ENCODE measurements around the gene GTF2IRD1. TPM values are rescaled to one million over a fixed set of nuclear protein-coding genes. Genes with fewer than 3 reads are reported as not detected.

The GTF2IRD1 gene
- total and polyA plus RNA-seq, 5 donors from 2014 or later, result 0.16 to 2.4 TPM; not detected in 3

DNA sequence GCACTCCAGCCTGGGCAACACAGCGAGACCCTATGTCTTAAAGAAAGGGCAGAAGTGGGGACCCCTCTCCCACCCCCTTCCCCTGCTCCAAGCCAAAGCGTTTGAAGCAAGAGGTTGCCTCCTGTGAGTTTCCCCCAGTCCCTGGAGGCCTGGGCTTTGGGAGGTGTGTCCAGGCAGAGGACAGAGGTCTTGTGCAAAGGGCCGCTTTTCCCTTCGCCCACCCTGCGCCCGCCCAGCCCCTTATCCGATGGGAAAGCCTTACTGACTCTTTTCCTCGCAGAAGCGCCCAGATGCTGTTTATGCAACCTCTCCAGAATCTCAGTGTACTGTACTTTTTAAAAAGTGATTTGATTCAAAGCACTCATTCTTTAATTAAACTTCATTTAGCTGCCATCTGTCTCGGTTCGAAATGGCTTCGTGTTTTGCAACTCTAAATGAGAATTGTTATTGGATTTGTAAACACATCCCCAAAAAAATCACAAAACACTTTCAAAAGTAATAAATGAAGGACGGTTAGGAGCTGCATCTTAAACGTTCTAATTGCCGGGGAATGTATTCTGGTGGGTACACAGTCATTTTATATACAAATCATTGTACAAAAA is 153.3 kb downstream of the GTF2IRD1 start:
- Mint-ChIP-seq H3K27me3 (no peaks in the 10 kb centered on the region), H3K4me3 (peak overlapping the region in 3 of 4 donors; percentile 57 to 78 (median 66)), H3K4me1 (peaks cover 0 to 21% (median 6%) of the 10 kb centered on the region in 4 donors), H3K27ac (peak overlapping the region in 1 of 3 donors; percentile 20), H3K9me3 (no peaks in the 10 kb centered on the region), H3K36me3 (no peaks in the 10 kb centered on the region)
- ATAC-seq (ENCODE audit: low read depth in 2 of 2), result no peak
- Histone ChIP-seq H3K4me3 (ENCODE audit: low read depth, low read length) (no peak overlapping the region), H3K27me3 (ENCODE audit: control insufficient read depth, insufficient read depth, low read length) (no peaks in the 10 kb centered on the region), H3K9me3 (ENCODE audit: control insufficient read depth in 2 of 2, low read length in 2 of 2) (no peaks in the 10 kb centered on the region), H3K36me3 (ENCODE audit: control insufficient read depth, insufficient read depth, low read length) (no peaks in the 10 kb centered on the region), H3K27ac (ENCODE audit: insufficient read depth, low read length, poor library complexity, severe bottlenecking) (no peak overlapping the region), H3K4me1 (ENCODE audit: control insufficient read depth, insufficient read depth, low read length, poor library complexity, severe bottlenecking) (peaks cover 16% of the 10 kb centered on the region)
- DNase-seq, result no peak

DNA sequence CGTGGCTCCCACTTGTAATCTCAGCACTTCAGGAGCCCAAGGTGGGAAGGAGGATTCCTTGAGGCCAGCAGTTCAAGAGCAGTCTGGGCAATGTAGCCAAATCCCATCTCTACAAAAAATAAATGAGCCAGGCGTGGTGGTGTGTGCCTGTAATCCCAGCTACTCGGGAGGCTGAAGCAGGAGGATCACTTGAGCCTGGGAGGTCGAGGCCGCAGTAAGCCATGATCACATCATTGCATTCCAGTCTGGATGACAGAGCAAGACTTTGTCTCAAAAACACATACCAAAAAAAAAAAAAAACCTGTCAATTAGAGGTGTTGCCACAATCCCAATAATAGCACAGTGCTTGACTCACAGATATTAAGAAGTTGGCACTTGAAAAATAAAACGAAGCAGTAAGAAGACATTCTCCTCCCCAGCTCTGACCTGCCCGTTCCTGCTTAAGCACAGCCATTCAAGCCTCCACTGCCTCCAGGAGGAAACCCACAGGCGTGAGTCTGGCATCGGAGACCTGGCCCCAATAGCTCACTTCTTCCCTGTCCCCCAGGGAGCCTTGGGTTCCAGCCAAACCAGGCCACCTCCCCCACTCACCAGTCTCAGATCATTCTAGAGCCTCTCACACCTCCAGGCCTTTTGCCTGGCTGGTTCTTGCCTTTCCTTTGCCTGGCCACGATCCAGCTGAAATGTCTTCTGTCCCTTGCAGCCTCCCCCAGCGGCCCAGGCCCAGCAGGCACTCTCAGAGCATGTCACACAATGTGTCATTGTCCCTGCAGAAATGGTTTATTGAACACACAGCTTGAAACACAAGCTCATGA is 158.5 kb downstream of the GTF2IRD1 start:
- H3K36me3 Mint-ChIP-seq, result no peaks in the 10 kb centered on the region
- no peak for DNase-seq
- Histone ChIP-seq H3K4me3 (ENCODE audit: low read depth, low read length) (no peak overlapping the region), H3K27me3 (ENCODE audit: control insufficient read depth, insufficient read depth, low read length) (no peaks in the 10 kb centered on the region), H3K9me3 (ENCODE audit: control insufficient read depth in 2 of 2, low read length in 2 of 2) (no peaks in the 10 kb centered on the region), H3K27ac (ENCODE audit: insufficient read depth, low read length, poor library complexity, severe bottlenecking) (no peak overlapping the region), H3K36me3 (ENCODE audit: control insufficient read depth, insufficient read depth, low read length) (no peaks in the 10 kb centered on the region), H3K4me1 (ENCODE audit: control insufficient read depth, insufficient read depth, low read length, poor library complexity, severe bottlenecking) (peaks cover 4% of the 10 kb centered on the region)
- H3K9me3 Mint-ChIP-seq, result no peaks in the 10 kb centered on the region
- H3K4me1 Mint-ChIP-seq, result peaks cover 3 to 19% (median 9%) of the 10 kb centered on the region in 4 donors
- no peak overlapping the region for H3K27ac Mint-ChIP-seq
- no peaks in the 10 kb centered on the region for H3K27me3 Mint-ChIP-seq
- no peak overlapping the region for H3K4me3 Mint-ChIP-seq
- no peak for ATAC-seq (ENCODE audit: low read depth in 2 of 2)

DNA sequence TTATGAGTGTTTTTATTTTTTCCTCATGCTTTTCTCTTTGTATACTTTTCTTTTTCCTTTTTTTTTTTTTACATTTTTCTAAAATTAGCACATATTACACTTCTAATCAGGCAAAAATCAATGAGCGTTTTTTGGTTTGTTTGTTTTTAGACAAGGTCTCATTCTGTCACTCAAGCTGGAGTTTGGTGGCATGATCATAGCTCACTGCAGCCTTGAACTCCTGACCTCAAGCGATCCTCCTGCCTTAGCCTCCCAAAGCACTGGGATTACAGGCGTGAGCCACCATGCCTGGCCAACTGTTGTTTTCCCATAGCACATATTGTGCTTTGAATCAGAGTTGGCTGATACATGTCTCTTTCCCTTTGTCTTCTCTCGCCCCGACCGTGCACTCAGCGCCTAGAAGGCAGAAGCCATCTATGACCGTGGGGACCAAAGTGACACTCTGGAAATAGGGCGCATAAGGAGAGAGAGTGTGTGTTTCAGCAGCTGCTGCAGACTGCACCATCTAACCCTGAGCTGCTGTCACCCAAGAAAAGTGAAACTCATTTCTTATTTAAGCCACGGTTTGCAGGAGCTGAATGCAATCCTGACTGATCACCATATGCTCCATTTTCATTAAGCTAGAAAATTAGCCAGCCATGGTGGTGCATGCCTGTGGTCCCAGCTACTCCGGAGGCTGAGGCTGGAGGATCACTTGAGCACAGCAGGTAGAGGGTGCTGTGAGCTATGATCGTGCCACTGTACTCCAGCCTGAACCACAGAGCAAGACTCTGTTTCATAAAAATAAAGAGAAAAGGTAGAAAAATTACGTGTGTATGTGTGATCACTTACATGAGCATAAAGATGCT is 162.5 kb downstream of the GTF2IRD1 start:
- Histone ChIP-seq H3K9me3 (ENCODE audit: control insufficient read depth in 2 of 2, low read length in 2 of 2) (no peaks in the 10 kb centered on the region), H3K4me1 (ENCODE audit: control insufficient read depth, insufficient read depth, low read length, poor library complexity, severe bottlenecking) (peaks cover 9% of the 10 kb centered on the region), H3K27me3 (ENCODE audit: control insufficient read depth, insufficient read depth, low read length) (no peaks in the 10 kb centered on the region), H3K4me3 (ENCODE audit: low read depth, low read length) (no peak overlapping the region), H3K36me3 (ENCODE audit: control insufficient read depth, insufficient read depth, low read length) (no peaks in the 10 kb centered on the region), H3K27ac (ENCODE audit: insufficient read depth, low read length, poor library complexity, severe bottlenecking) (no peak overlapping the region)
- no peaks in the 10 kb centered on the region for H3K27me3 Mint-ChIP-seq
- ATAC-seq (ENCODE audit: low read depth in 2 of 2), result no peak
- H3K4me3 Mint-ChIP-seq, result peak overlapping the region in 1 of 4 donors; percentile 47
- peaks cover 3 to 26% (median 10%) of the 10 kb centered on the region in 4 donors for H3K4me1 Mint-ChIP-seq
- no peaks in the 10 kb centered on the region for H3K9me3 Mint-ChIP-seq
- H3K27ac Mint-ChIP-seq, result peak overlapping the region in 1 of 3 donors; percentile 49
- H3K36me3 Mint-ChIP-seq, result no peaks in the 10 kb centered on the region
- DNase-seq, result peak in 1 of 3 donors; percentile 20

DNA sequence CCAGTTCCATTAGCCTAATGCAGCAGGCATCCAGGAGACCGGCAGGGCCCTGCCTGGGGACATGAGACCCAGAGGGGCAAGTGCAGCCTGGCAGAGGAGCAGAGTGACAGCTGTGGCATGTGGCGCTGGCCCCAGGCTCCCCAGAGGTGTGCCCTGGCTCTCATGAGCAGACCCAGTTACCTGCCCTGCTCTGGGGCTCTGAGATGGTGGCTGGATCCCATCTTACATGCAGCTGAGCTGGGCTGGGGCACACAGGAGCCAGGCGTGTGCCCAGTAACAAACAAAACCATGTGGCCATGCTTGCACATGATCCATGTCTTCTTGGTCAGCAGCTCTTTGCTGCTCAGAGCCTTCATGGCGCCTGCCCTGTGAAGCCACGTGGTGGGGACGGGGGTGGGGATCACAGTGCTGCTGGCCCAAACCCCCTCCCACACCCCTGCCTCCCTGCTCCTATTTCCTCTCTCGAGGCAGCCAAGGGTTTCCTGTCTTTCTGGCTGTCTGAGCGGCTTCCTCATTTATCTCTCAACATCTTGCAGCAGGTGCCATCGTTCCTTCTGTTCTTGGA is 163.6 kb downstream of the GTF2IRD1 start:
- Mint-ChIP-seq H3K9me3 (no peaks in the 10 kb centered on the region), H3K36me3 (no peaks in the 10 kb centered on the region), H3K27ac (peak overlapping the region in 2 of 3 donors; percentile 71 to 91), H3K4me3 (peak overlapping the region in 2 of 4 donors; percentile 77 to 83), H3K4me1 (peaks cover 3 to 26% (median 10%) of the 10 kb centered on the region in 4 donors), H3K27me3 (no peaks in the 10 kb centered on the region)
- H3K4me1 ChIP-seq (ENCODE audit: control insufficient read depth, insufficient read depth, low read length, poor library complexity, severe bottlenecking), result peaks cover 9% of the 10 kb centered on the region
- H3K36me3 ChIP-seq (ENCODE audit: control insufficient read depth, insufficient read depth, low read length), result no peaks in the 10 kb centered on the region
- ATAC-seq (ENCODE audit: low read depth in 2 of 2), result peak; percentile 45 to 53
- no peak overlapping the region for H3K27ac ChIP-seq (ENCODE audit: insufficient read depth, low read length, poor library complexity, severe bottlenecking)
- H3K4me3 ChIP-seq (ENCODE audit: low read depth, low read length), result no peak overlapping the region
- no peaks in the 10 kb centered on the region for H3K27me3 ChIP-seq (ENCODE audit: control insufficient read depth, insufficient read depth, low read length)
- H3K9me3 ChIP-seq (ENCODE audit: control insufficient read depth in 2 of 2, low read length in 2 of 2), result no peaks in the 10 kb centered on the region
- peak in 1 of 3 donors; percentile 41 for DNase-seq

DNA sequence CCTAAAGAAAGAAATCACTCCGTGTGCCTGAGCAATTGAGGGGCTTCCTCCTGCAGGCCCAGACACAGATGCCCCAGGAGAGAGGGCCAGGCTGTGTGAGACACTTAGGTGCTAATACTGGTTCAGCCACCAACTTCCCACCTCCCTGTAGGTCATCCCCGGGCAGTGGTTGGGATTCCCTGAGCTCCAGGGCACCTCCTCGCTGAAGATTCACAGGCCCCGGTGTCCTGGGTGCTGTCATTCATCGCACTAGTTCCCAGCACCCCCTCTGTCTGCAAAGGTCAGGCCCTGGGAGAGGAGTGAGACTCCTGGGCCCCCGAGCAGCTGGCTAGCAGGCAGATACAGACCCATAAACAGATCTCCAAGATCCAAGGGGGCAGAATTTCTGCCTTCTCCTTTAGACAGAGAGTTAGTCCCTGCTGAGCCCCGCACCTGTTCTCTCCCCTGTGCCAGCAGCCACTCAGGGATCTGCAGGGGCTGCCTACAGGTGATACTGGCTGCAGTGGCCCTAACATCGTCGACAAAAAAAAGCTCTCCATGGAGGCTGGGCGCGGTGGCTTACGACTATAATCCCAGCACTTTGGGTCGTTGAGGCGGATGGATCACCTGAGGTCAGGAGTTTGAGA is 165.6 kb downstream of the GTF2IRD1 start:
- DNase-seq (no peak), ATAC-seq (ENCODE audit: low read depth in 2 of 2) (no peak)
- Mint-ChIP-seq H3K27ac (no peak overlapping the region), H3K4me1 (peaks cover 3 to 26% (median 10%) of the 10 kb centered on the region in 4 donors), H3K27me3 (no peaks in the 10 kb centered on the region), H3K4me3 (no peak overlapping the region), H3K9me3 (no peaks in the 10 kb centered on the region), H3K36me3 (no peaks in the 10 kb centered on the region)
- Histone ChIP-seq H3K4me3 (ENCODE audit: low read depth, low read length) (no peak overlapping the region), H3K4me1 (ENCODE audit: control insufficient read depth, insufficient read depth, low read length, poor library complexity, severe bottlenecking) (peaks cover 9% of the 10 kb centered on the region), H3K27ac (ENCODE audit: insufficient read depth, low read length, poor library complexity, severe bottlenecking) (no peak overlapping the region), H3K9me3 (ENCODE audit: control insufficient read depth in 2 of 2, low read length in 2 of 2) (no peaks in the 10 kb centered on the region), H3K27me3 (ENCODE audit: control insufficient read depth, insufficient read depth, low read length) (no peaks in the 10 kb centered on the region), H3K36me3 (ENCODE audit: control insufficient read depth, insufficient read depth, low read length) (no peaks in the 10 kb centered on the region)

DNA sequence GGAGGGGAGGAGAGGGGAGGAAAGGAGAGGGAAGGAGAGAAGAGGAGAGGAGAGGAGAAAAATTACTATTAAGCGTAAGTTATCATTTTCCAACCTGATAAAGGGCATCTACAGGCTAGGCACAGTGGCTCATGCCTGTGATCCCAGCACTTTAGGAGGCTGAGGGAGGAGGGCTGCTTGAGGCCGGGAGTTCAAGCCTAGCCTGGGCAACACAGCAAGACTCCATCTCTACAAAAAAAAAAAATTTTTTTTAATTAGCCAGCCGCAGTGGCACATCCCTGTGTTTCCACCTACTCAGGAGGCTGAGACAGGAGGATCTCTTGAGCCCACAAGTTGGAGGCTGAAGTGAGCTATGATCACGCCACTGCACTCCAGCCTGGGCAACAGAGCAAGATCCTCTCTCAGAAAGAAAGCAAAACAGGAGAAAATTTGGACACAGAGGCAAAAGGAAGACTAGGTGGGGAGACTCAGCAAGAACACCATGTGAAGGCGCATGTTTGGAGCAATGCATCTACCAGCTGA is 168.6 kb downstream of the GTF2IRD1 start:
- Mint-ChIP-seq H3K9me3 (no peaks in the 10 kb centered on the region), H3K4me3 (no peak overlapping the region), H3K36me3 (no peaks in the 10 kb centered on the region), H3K27me3 (peaks cover 5% of the 10 kb centered on the region), H3K27ac (peak overlapping the region in 1 of 3 donors; percentile 93), H3K4me1 (peaks cover 0 to 8% (median 2%) of the 10 kb centered on the region in 4 donors)
- DNase-seq (no peak), ATAC-seq (ENCODE audit: low read depth in 2 of 2) (no peak)
- no peak overlapping the region for H3K27ac ChIP-seq (ENCODE audit: insufficient read depth, low read length, poor library complexity, severe bottlenecking)
- H3K27me3 ChIP-seq (ENCODE audit: control insufficient read depth, insufficient read depth, low read length), result no peaks in the 10 kb centered on the region
- no peaks in the 10 kb centered on the region for H3K36me3 ChIP-seq (ENCODE audit: control insufficient read depth, insufficient read depth, low read length)
- no peaks in the 10 kb centered on the region for H3K9me3 ChIP-seq (ENCODE audit: control insufficient read depth in 2 of 2, low read length in 2 of 2)
- H3K4me3 ChIP-seq (ENCODE audit: low read depth, low read length), result no peak overlapping the region
- peaks cover 6% of the 10 kb centered on the region for H3K4me1 ChIP-seq (ENCODE audit: control insufficient read depth, insufficient read depth, low read length, poor library complexity, severe bottlenecking)

DNA sequence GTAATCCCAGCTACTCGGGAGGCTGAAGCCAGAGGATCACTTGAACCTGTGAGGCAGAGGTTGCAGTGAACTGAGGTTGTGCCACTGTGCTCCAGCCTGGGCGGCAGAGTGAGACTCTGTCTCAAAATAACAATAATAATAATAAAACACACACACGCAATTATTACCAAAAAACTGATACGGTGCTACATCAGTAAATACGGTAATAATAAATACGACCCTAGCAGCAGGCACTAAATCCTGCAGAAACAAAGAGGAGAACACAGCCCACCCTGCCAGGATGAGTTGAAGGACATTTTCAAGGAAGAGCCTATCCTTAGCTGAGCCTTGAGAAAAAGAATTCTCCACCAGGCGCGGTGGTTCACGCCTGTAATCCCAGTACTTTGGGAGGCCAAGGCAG is 169.4 kb downstream of the GTF2IRD1 start:
- Mint-ChIP-seq H3K27me3 (peaks cover 5% of the 10 kb centered on the region), H3K9me3 (no peaks in the 10 kb centered on the region), H3K36me3 (no peaks in the 10 kb centered on the region), H3K4me3 (no peak overlapping the region), H3K4me1 (no peaks in the 10 kb centered on the region), H3K27ac (no peak overlapping the region)
- Histone ChIP-seq H3K9me3 (ENCODE audit: control insufficient read depth in 2 of 2, low read length in 2 of 2) (no peaks in the 10 kb centered on the region), H3K4me3 (ENCODE audit: low read depth, low read length) (no peak overlapping the region), H3K27me3 (ENCODE audit: control insufficient read depth, insufficient read depth, low read length) (no peaks in the 10 kb centered on the region), H3K27ac (ENCODE audit: insufficient read depth, low read length, poor library complexity, severe bottlenecking) (no peak overlapping the region), H3K36me3 (ENCODE audit: control insufficient read depth, insufficient read depth, low read length) (no peaks in the 10 kb centered on the region), H3K4me1 (ENCODE audit: control insufficient read depth, insufficient read depth, low read length, poor library complexity, severe bottlenecking) (no peaks in the 10 kb centered on the region)
- ATAC-seq (ENCODE audit: low read depth in 2 of 2) (no peak), DNase-seq (no peak)

Data from CD4-positive, CD25-positive, alpha-beta regulatory T cell (primary cell).